Subcutaneous adipose tissue (tissue), 4 donors: ENCODE measurements around the gene LSM6. TPM values are rescaled to one million over a fixed set of nuclear protein-coding genes. Genes with fewer than 3 reads are reported as not detected.

ENCODE experiments used
- CTCF ChIP-seq: fragments of 450-650 bp; IDR thresholded peaks from one replicate; pipeline ENCODE4 v1.5.1; 2016; ENCODE audit warnings: low read depth, mild to moderate bottlenecking, control low read depth, antibody characterized with exemption, moderate library complexity
- total RNA-seq, 4 donors: library from RNA; depleted of rRNA; stranded (reverse); fragments of >200 nt; gene quantifications; one replicate each; pipeline ENCODE4 v1.1.0, GENCODE V29; 2016

The LSM6 gene
- total RNA-seq, 4 donors from 2014 or later: 46.7 to 59.7 (median 49.7) TPM

- TF ChIP-seq CTCF: no peak
Measured at GRCh38 chr4:146186041-146186440, 10.5 kb downstream of the LSM6 start.

GRCh38 chr4:146186596-146186995 lies 11.1 kb downstream of the LSM6 start:
- no peak for TF ChIP-seq CTCF

- TF ChIP-seq CTCF: no peak
Measured at GRCh38 chr4:146190456-146190855, 14.9 kb downstream of the LSM6 start.

DNA sequence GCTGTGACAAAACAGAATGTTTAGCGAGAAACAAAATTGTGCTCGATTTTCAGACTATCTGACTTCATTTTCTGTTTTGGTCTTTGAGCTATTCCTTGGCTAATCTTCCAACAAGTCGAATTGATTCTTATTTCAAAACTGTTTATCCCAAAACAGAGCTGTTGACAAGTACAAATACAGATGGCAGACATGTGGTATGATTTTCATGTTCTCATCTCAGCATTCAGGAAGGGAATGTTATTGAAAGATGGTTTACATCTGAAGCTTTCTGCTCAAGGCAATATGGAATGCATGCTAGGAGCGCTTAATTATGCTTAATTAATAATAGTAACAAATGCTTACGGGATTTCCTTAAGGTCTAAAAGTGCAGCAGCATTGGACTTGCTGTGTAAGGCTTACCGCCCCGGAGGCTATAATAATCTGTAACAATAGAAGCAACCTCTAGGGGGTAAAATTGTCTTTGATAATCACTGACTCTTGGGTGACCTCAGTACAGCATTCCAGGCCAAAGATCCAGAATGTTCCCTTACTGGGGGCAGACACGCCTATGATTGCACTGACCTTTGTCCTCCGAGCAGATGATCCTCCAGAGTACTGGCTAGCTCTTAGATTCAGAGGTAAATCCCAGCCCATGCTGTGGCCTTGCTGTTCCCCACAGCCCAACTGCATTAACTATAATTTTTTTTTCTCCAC lies 16.4 kb downstream of the LSM6 start:
- no peak for TF ChIP-seq CTCF

- TF ChIP-seq CTCF: no peak
Measured at GRCh38 chr4:146193628-146194027, 18.1 kb downstream of the LSM6 start.

GRCh38 chr4:146194212-146194611 lies 18.7 kb downstream of the LSM6 start:
- no peak for TF ChIP-seq CTCF

GRCh38 chr4:146202665-146203064 lies 27.1 kb downstream of the LSM6 start:
- TF ChIP-seq CTCF: no peak
